Stimulated activated CD4-positive, alpha-beta T cell treated with anti-CD3 and anti-CD28 coated beads, Interleukin-15, amount 100 ng/mL, for 48 hours (primary cell): ENCODE data around the gene P2RY8.
"Not testable (repeated sequence)": the region's sequence is repeated elsewhere in the genome, so short reads cannot be mapped to it uniquely, and the experiment has no call there.

Source experiments
- DNase-seq, 2 donors: peaks; one replicate each; pipeline ENCODE4 v3.0.0-alpha.2; 2020; ENCODE audit warnings: low read depth in 2 of 2

P2RY8 gene

GRCh38 chrX:1486749-1487361 lies 50.1 kb downstream of the P2RY8 start:
- DNase-seq = no peak

- DNase-seq = no peak
Observed at GRCh38 chrX:1486177-1486576, 50.8 kb downstream of the P2RY8 start.

GRCh38 chrX:1485033-1485432 lies 52.0 kb downstream of the P2RY8 start:
- DNase-seq = no peak

GRCh38 chrX:1484638-1485019 lies 52.4 kb downstream of the P2RY8 start:
- no peak for DNase-seq

- no peak for DNase-seq
Observed at GRCh38 chrX:1483843-1484637, 52.9 kb downstream of the P2RY8 start.

GRCh38 chrX:1482530-1482928 lies 54.5 kb downstream of the P2RY8 start:
- DNase-seq = not testable (repeated sequence)

GRCh38 chrX:1481636-1482529 lies 55.1 kb downstream of the P2RY8 start:
- DNase-seq = peak; percentile 60 to 64

- no peak for DNase-seq
Observed at GRCh38 chrX:1480082-1480785, 56.8 kb downstream of the P2RY8 start.

GRCh38 chrX:1477801-1478458 lies 59.1 kb downstream of the P2RY8 start:
- no peak for DNase-seq

- no peak for DNase-seq
Observed at GRCh38 chrX:1477229-1477628, 59.8 kb downstream of the P2RY8 start.

GRCh38 chrX:1476682-1477081 lies 60.3 kb downstream of the P2RY8 start:
- DNase-seq = no peak

GRCh38 chrX:1475881-1476280 lies 61.1 kb downstream of the P2RY8 start:
- DNase-seq = no peak

- no peak for DNase-seq
Observed at GRCh38 chrX:1475481-1475880, 61.5 kb downstream of the P2RY8 start.

- DNase-seq = not testable (repeated sequence)
Observed at GRCh38 chrX:1474593-1474992, 62.4 kb downstream of the P2RY8 start.

- no peak for DNase-seq
Observed at GRCh38 chrX:1472975-1473374, 64.0 kb downstream of the P2RY8 start.

- DNase-seq = peak; percentile 60 to 64
Observed at GRCh38 chrX:1468250-1468772, 68.7 kb downstream of the P2RY8 start.

- DNase-seq = no peak
Observed at GRCh38 chrX:1466971-1467561, 69.9 kb downstream of the P2RY8 start.

- DNase-seq = no peak
Observed at GRCh38 chrX:1466232-1466661, 70.7 kb downstream of the P2RY8 start.

GRCh38 chrX:1465286-1466231 lies 71.4 kb downstream of the P2RY8 start:
- no peak for DNase-seq

- no peak for DNase-seq
Observed at GRCh38 chrX:1464971-1465285, 72.1 kb downstream of the P2RY8 start.
